Heart left ventricle (tissue), 16 donors: ENCODE results near the gene STK40. TPM values are rescaled to one million over a fixed set of nuclear protein-coding genes. Genes with fewer than 3 reads are reported as not detected.

ENCODE experiments used
- ATAC-seq, 4 donors: fragments of 200-7000 bp; cut with Tn5 transposase; one replicate each; pipeline ENCODE4 v1.9.1; 2020 to 2022; ENCODE audit warnings: moderate library complexity in 4 of 4, mild to moderate bottlenecking in 3 of 4, moderate number of reproducible peaks in 1 of 4
- DNase-seq, 5 donors: peaks; one replicate each; pipeline ENCODE4 v3.0.0-alpha.2; 2020
- H3K27ac ChIP-seq, 12 donors: fragments of 200-600 bp; sonication (generic) in 4 of 12; one replicate each; pipeline versions ENCODE4 v1.5.0 to v1.8.0; 2016 to 2022; ENCODE audit warnings: mild to moderate bottlenecking in 2 of 12
- H3K27me3 ChIP-seq, 9 donors: fragments of 200-600 bp; sonication (generic) in 2 of 9; one replicate each; pipeline versions ENCODE4 v1.5.1 to v1.8.0; 2016 to 2022; ENCODE audit warnings: mild to moderate bottlenecking in 3 of 9
- H3K36me3 ChIP-seq, 9 donors: fragments of 200-600 bp; sonication (generic) in 2 of 9; one replicate each; pipeline versions ENCODE4 v1.5.0 to v1.8.0; 2018 to 2022; ENCODE audit warnings: mild to moderate bottlenecking in 2 of 9
- H3K4me1 ChIP-seq, 12 donors: fragments of 200-600 bp; sonication (generic) in 4 of 12; one replicate each; pipeline versions ENCODE4 v1.5.0 to v1.8.0; 2016 to 2022; ENCODE audit warnings: mild to moderate bottlenecking in 3 of 12
- H3K4me3 ChIP-seq, 12 donors: fragments of 200-600 bp; sonication (generic) in 4 of 12; one replicate each; pipeline versions ENCODE4 v1.5.0 to v1.8.0; 2017 to 2022; ENCODE audit warnings: mild to moderate bottlenecking in 9 of 12, moderate library complexity in 4 of 12
- H3K9me3 ChIP-seq, 12 donors: fragments of 200-600 bp; sonication (generic) in 4 of 12; one replicate each; pipeline versions ENCODE4 v1.5.0 to v1.8.0; 2016 to 2022; ENCODE audit warnings: mild to moderate bottlenecking in 1 of 12
- CTCF ChIP-seq, 12 donors: fragments of 200-600 bp; sonication (generic) in 4 of 12; IDR thresholded peaks; one replicate each; pipeline versions ENCODE4 v1.5.0 to v1.8.0; 2018 to 2022; ENCODE audit warnings: antibody characterized with exemption in 12 of 12, mild to moderate bottlenecking in 5 of 12
- POLR2A ChIP-seq, 2 donors: fragments of 450-650 bp; IDR thresholded peaks; one replicate each; pipeline ENCODE4 v1.6.1; 2017; ENCODE audit warnings: antibody characterized with exemption in 2 of 2, mild to moderate bottlenecking in 2 of 2, moderate library complexity in 2 of 2
- WGBS, 4 donors: extraction: QIAGEN DNeasy Blood & Tissue Kit in 2 of 4; methylation state at CpG; one replicate each; pipeline versions ENCODE4 v1.1.5 to v1.1.7; 2013 to 2018; 5-methylcytosine and 5-hydroxymethylcytosine counted together
- intact Hi-C, 10 donors: fragments of 100-400 bp; cut with DNase I; formaldehyde crosslinking; loops; one replicate each; pipeline versions ENCODE4 v1.11.1 to v1.14.2; 2022
- polyA plus RNA-seq, 2 donors: library from polyadenylated mRNA; stranded (reverse); fragments of 200-250 nt; gene quantifications; one replicate each; pipeline ENCODE4 v1.2.3, GENCODE V29; 2013
- total RNA-seq, 9 donors: library from RNA; depleted of rRNA in 2 of 9; stranded (reverse); fragments of >200 nt in 2 of 9; fragmentation: NEBNext Ultra II Directional in 3 of 9; extraction: Animal tissue kit (Norgen Biotek cat#: 25700) in 3 of 9; gene quantifications; one replicate each; pipeline versions ENCODE4 v1.1.0 to v1.2.4, GENCODE V29; 2016 to 2023
- donor health status: ischemic (EF 13 %, LVEDD 7.1; RV severe dilation, severe dysfunction).
- donor health status: healthy with polysubstance abuse.
- donor health status: DM: no; HTN: yes; CAD: no.
- donor health status: DM: no; HTN: no; CAD: no.
- donor health status: ischemic (EF 25% LVEDD 6.9; RV normal size, moderate dysfunction).
- donor health status: ischemic (EF 25% LVEDD 5.7; RV mildly dilated, moderate dysfunction).
- donor health status: healthy.
- donor health status: DM: yes; HTN: yes; CAD: no.
- donor health status: ischemic (EF 35%, LVEDD 5.7; RV mildly dilated, moderate dysfunction).
- donor health status: nonischemic (EF 11% LVEDD 7.7; RV severe dilation, severe dysfunction).
- donor health status: DM: yes; HTN: yes; CAD: no.
- donor health status: PGD.
- donor health status: ischemic (EF 29% LVEDD 5.4; RV normal size, mild dysfunction).
- donor health status: nonischemic (EF 23%, LVEDD 6.1; RV moderate dilation, normal function).

STK40 gene
- total and polyA plus RNA-seq, 11 donors, result 27.9 to 114 (median 59.4) TPM

GRCh38 chr1:36414384-36414783 is 28.7 kb upstream of the STK40 start:
- Histone ChIP-seq H3K36me3 (peaks cover 0 to 7% (median 0%) of the 10 kb centered on the region in 9 donors), H3K27me3 (no peaks in the 10 kb centered on the region), H3K27ac (no peak overlapping the region), H3K4me3 (no peak overlapping the region), H3K4me1 (peaks cover 0 to 6% (median 0%) of the 10 kb centered on the region in 12 donors), H3K9me3 (no peaks in the 10 kb centered on the region)
- ATAC-seq (no peak), DNase-seq (no peak)
- 84 to 92% (median 90%) methylated on average over 4 of the region's 4 CpGs for WGBS, 4 donors
- intact Hi-C loops, result no loop called here
- TF ChIP-seq POLR2A (IDR thresholded peaks at IDR 0.05) (no peak), CTCF (IDR thresholded peaks at IDR 0.05) (no peak)

GRCh38 chr1:36411674-36412648 is 26.2 kb upstream of the STK40 start:
- no peak for DNase-seq
- intact Hi-C loops, result no loop called here
- ATAC-seq, result peak in 1 of 4 donors; percentile 18
- WGBS, 4 donors, result 62 to 70% (median 66%) methylated on average over 11 of the region's 11 CpGs
- H3K27ac ChIP-seq, result no peak overlapping the region
- TF ChIP-seq POLR2A (IDR thresholded peaks at IDR 0.05) (no peak), CTCF (IDR thresholded peaks at IDR 0.05) (no peak)
- no peaks in the 10 kb centered on the region for H3K36me3 ChIP-seq
- H3K27me3 ChIP-seq, result no peaks in the 10 kb centered on the region
- no peaks in the 10 kb centered on the region for H3K9me3 ChIP-seq
- H3K4me1 ChIP-seq, result peaks cover 0 to 6% (median 0%) of the 10 kb centered on the region in 12 donors
- H3K4me3 ChIP-seq, result no peak overlapping the region

GRCh38 chr1:36408479-36408878 is 22.8 kb upstream of the STK40 start:
- ATAC-seq, result no peak
- H3K4me3 ChIP-seq, result no peak overlapping the region
- H3K36me3 ChIP-seq, result no peaks in the 10 kb centered on the region
- no peak overlapping the region for H3K27ac ChIP-seq
- H3K27me3 ChIP-seq, result no peaks in the 10 kb centered on the region
- no peaks in the 10 kb centered on the region for H3K9me3 ChIP-seq
- WGBS, 4 donors, result 63 to 65% (median 65%) methylated on average over 2 of the region's 2 CpGs
- no peak for DNase-seq
- peaks cover 0 to 6% (median 0%) of the 10 kb centered on the region in 12 donors for H3K4me1 ChIP-seq
- intact Hi-C loops, result no loop called here
- TF ChIP-seq CTCF (IDR thresholded peaks at IDR 0.05) (no peak), POLR2A (IDR thresholded peaks at IDR 0.05) (no peak)

- Histone ChIP-seq H3K4me3 (no peak overlapping the region), H3K4me1 (peaks cover 0 to 7% (median 0%) of the 10 kb centered on the region in 12 donors), H3K27ac (no peak overlapping the region), H3K27me3 (no peaks in the 10 kb centered on the region), H3K9me3 (no peaks in the 10 kb centered on the region), H3K36me3 (no peaks in the 10 kb centered on the region)
- ATAC-seq, result no peak
- intact Hi-C loops, result no loop called here
- no peak for TF ChIP-seq CTCF (IDR thresholded peaks at IDR 0.05)
- no peak for TF ChIP-seq POLR2A (IDR thresholded peaks at IDR 0.05)
- DNase-seq, result no peak
- whole genome bisulfite sequencing, 4 donors, result 90 to 93% (median 91%) methylated on average over 1 of the region's 1 CpG
These were observed 20.7 kb upstream of the STK40 start for GRCh38 chr1:36406440-36406839.
